ACC112 (cell line): ENCODE measurements around the gene DNAJC15.

Experiments used
- H2AFZ ChIP-seq: fragments of 200-600 bp; sonication (generic); one replicate; pipeline ENCODE4 v1.6.0; 2017; ENCODE audit warnings: antibody characterized with exemption, low read length; ENCODE audit not compliant: unreplicated experiment
- H3K27ac ChIP-seq: fragments of 200-600 bp; sonication (generic); 2 replicates; pipeline ENCODE4 v1.5.1; 2014; ENCODE audit warnings: low read depth, mild to moderate bottlenecking, antibody characterized with exemption, low read length, moderate library complexity
- H3K27me3 ChIP-seq: fragments of 200-600 bp; sonication (generic); 2 replicates; pipeline ENCODE4 v1.6.1; 2014; ENCODE audit warnings: mild to moderate bottlenecking, antibody characterized with exemption, low read length, moderate library complexity, mixed read lengths; ENCODE audit not compliant: insufficient read depth
- H3K36me3 ChIP-seq: fragments of 200-600 bp; sonication (generic); 2 replicates; pipeline ENCODE4 v1.6.1; 2016; ENCODE audit warnings: mild to moderate bottlenecking, antibody characterized with exemption, low read length, moderate library complexity, mixed read lengths; ENCODE audit not compliant: insufficient read depth
- H3K4me1 ChIP-seq: fragments of 200-600 bp; sonication (generic); one replicate; pipeline ENCODE4 v1.6.1; 2016; ENCODE audit warnings: low read length, mixed read lengths; ENCODE audit not compliant: insufficient read depth, unreplicated experiment, control insufficient read depth
- H3K4me3 ChIP-seq: fragments of 200-600 bp; sonication (generic); 2 replicates; pipeline ENCODE4 v1.5.1; 2014; ENCODE audit warnings: mild to moderate bottlenecking, low read depth, low read length
- H3K79me2 ChIP-seq: fragments of 200-600 bp; sonication (generic); one replicate; pipeline ENCODE4 v1.6.0; 2016; ENCODE audit warnings: low read length; ENCODE audit not compliant: control insufficient read depth, unreplicated experiment, insufficient read depth

The DNAJC15 gene

GRCh38 chr13:43135516-43135915 is 112.1 kb downstream of the DNAJC15 start:
- H3K79me2 ChIP-seq = no peaks in the 10 kb centered on the region
- H3K4me3 ChIP-seq = no peak overlapping the region
- H3K27ac ChIP-seq = no peak overlapping the region
- H3K4me1 ChIP-seq = no peaks in the 10 kb centered on the region
- no peaks in the 10 kb centered on the region for H3K36me3 ChIP-seq
- H3K27me3 ChIP-seq = peaks cover 6% of the 10 kb centered on the region; the same call in 1 of the 2 replicates
- H2AFZ ChIP-seq = no peak overlapping the region

GRCh38 chr13:43136920-43137575 is 113.7 kb downstream of the DNAJC15 start:
- Histone ChIP-seq H3K79me2 (no peaks in the 10 kb centered on the region), H3K4me3 (no peak overlapping the region), H2AFZ (no peak overlapping the region), H3K27ac (no peak overlapping the region), H3K27me3 (peaks cover 6% of the 10 kb centered on the region; the same call in 1 of the 2 replicates), H3K36me3 (no peaks in the 10 kb centered on the region), H3K4me1 (no peaks in the 10 kb centered on the region)

DNA sequence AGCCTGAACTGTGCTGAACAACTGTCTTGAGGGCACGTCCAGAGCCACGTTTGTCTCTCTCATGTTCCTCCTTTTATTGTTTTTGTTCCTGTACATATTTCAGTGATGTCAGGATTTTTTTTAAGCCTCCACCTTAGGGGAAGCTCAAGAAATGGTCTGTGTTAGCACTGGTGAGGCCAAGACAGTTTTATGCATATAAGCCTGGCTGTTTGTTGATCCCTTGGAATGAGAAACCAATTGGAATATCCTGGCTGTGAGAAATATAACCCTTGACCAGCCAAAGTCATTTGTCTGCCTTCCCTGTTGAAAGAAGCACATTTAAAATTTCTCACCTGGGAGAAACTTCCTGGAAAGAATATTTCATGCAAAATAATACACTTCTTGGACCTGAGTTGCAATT is 115.8 kb downstream of the DNAJC15 start:
- H2AFZ ChIP-seq = no peak overlapping the region
- H3K4me1 ChIP-seq = no peaks in the 10 kb centered on the region
- H3K79me2 ChIP-seq = no peaks in the 10 kb centered on the region
- no peaks in the 10 kb centered on the region for H3K36me3 ChIP-seq
- no peak overlapping the region for H3K4me3 ChIP-seq
- peaks cover 6% of the 10 kb centered on the region; the same call in 1 of the 2 replicates for H3K27me3 ChIP-seq
- no peak overlapping the region for H3K27ac ChIP-seq

GRCh38 chr13:43139921-43140320 is 116.5 kb downstream of the DNAJC15 start:
- Histone ChIP-seq H3K27ac (no peak overlapping the region), H2AFZ (no peak overlapping the region), H3K27me3 (peaks cover 6% of the 10 kb centered on the region; the same call in 1 of the 2 replicates), H3K79me2 (no peaks in the 10 kb centered on the region), H3K36me3 (no peaks in the 10 kb centered on the region), H3K4me1 (no peaks in the 10 kb centered on the region), H3K4me3 (no peak overlapping the region)

GRCh38 chr13:43140985-43141384 is 117.6 kb downstream of the DNAJC15 start:
- H3K36me3 ChIP-seq = no peaks in the 10 kb centered on the region
- no peak overlapping the region for H3K27ac ChIP-seq
- no peak overlapping the region for H3K4me3 ChIP-seq
- H2AFZ ChIP-seq = no peak overlapping the region
- H3K79me2 ChIP-seq = no peaks in the 10 kb centered on the region
- no peaks in the 10 kb centered on the region for H3K4me1 ChIP-seq
- H3K27me3 ChIP-seq = peaks cover 6% of the 10 kb centered on the region; the same call in 1 of the 2 replicates

DNA sequence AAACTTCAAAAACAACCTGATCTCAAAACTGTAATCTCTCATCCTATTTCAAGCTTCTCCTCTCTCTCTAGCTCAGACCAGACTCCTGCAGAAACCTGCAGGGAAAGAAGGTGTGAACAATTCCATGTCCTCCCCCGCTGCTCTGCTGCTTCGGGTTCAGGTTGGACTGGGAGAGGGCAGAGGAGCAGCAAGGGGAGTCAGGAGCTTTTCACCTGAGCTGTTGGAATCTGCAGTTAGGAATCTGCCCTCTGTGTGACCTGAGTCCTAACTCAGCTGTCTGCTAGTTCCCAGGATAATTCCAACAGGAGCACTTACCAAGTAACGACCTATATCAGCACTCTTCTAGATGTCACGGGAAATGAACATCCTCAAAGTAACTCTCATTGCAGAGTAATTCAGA is 118.3 kb downstream of the DNAJC15 start:
- Histone ChIP-seq H3K27me3 (peaks cover 6% of the 10 kb centered on the region), H2AFZ (no peak overlapping the region), H3K4me1 (no peaks in the 10 kb centered on the region), H3K36me3 (no peaks in the 10 kb centered on the region), H3K27ac (no peak overlapping the region), H3K4me3 (no peak overlapping the region), H3K79me2 (no peaks in the 10 kb centered on the region)

- peaks cover 8% of the 10 kb centered on the region for H3K27me3 ChIP-seq
- H3K4me1 ChIP-seq = no peaks in the 10 kb centered on the region
- no peak overlapping the region for H2AFZ ChIP-seq
- H3K4me3 ChIP-seq = no peak overlapping the region
- no peaks in the 10 kb centered on the region for H3K79me2 ChIP-seq
- H3K36me3 ChIP-seq = no peaks in the 10 kb centered on the region
- H3K27ac ChIP-seq = no peak overlapping the region
Observed at GRCh38 chr13:43143591-43143990, 120.2 kb downstream of the DNAJC15 start.

- Histone ChIP-seq H3K36me3 (no peaks in the 10 kb centered on the region), H3K4me3 (no peak overlapping the region), H3K27ac (no peak overlapping the region), H3K79me2 (no peaks in the 10 kb centered on the region), H2AFZ (no peak overlapping the region), H3K27me3 (peaks cover 12% of the 10 kb centered on the region), H3K4me1 (no peaks in the 10 kb centered on the region)
Observed at GRCh38 chr13:43145534-43146196, 122.3 kb downstream of the DNAJC15 start.

DNA sequence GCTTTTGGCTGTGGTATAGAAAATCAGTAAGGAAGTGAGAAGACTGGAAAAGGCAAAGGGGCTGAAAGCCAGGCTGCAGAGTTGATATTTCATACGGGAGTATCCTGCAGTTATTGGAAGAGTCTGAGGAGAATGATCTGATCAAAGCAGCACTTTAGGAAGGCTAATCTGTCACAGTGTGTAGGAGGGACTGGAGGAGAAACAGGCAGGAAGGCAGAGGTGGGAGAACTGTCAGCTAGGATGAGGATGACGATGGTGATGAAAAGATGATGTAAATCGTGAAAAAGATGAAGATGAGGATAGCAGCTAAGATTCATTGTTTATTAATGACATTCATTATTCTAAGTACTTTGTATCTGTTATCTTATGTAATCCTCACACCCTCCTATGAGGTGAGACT is 123.0 kb downstream of the DNAJC15 start:
- Histone ChIP-seq H3K27ac (no peak overlapping the region), H3K79me2 (no peaks in the 10 kb centered on the region), H3K27me3 (peaks cover 12% of the 10 kb centered on the region), H3K4me1 (no peaks in the 10 kb centered on the region), H3K4me3 (no peak overlapping the region), H2AFZ (no peak overlapping the region), H3K36me3 (no peaks in the 10 kb centered on the region)

DNA sequence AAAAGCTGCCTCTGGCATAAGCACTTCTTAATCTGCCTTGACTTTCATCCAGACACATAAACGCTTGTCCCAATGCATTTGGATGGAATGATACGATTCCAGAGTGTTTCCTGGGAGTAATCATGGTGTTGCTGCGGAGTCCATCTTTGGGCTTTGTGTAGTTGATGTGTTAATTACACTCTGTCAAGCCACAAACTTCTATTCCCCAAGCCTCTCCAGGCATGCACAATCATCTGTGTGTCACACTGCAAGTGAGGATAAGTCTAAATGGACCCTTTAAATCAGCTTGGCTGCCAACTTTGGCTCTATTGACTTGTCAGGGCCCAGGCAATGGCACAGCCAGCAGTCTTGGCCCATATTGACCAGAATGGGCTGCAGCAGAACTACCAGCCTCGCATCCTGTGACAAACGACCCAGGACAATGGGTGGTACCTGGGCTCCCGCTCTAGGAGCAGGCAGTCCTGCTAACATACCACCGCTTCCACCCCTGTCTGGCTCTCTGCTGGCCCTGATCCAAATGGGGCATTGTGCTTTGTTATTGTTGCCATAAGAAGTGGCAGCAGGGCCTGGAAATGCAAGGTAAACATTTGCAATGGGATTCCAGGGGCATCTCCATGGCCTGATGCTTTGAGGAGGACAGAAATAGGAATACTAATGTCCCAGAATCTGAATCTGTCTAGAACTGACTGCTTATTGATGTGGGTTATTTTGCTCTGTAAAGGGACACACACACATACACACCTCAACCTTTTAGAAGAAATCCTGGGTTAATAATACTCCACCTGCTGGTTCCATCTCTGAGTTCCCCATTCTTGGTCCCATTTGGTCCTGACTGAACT is 127.2 kb downstream of the DNAJC15 start:
- Histone ChIP-seq H3K27ac (no peak overlapping the region), H3K4me1 (no peaks in the 10 kb centered on the region), H3K4me3 (no peak overlapping the region), H3K27me3 (peaks cover 12% of the 10 kb centered on the region), H2AFZ (no peak overlapping the region), H3K36me3 (no peaks in the 10 kb centered on the region), H3K79me2 (no peaks in the 10 kb centered on the region)
